GM13976 (cell line): ENCODE measurements around the gene PIK3CD.
"Not testable (repeated sequence)": the region's sequence is repeated elsewhere in the genome, so short reads cannot be mapped to it uniquely, and the experiment has no call there.

Experiments used
- DNase-seq: peaks from one replicate; pipeline ENCODE4 v3.0.0; 2012; ENCODE audit warnings: low spot score
- in situ Hi-C: fragments of 300-500 bp; cut with MboI; formaldehyde crosslinking; loops from one replicate; pipeline ENCODE4 v1.12.0; 2022; ENCODE audit warnings: low sequenced_read_pairs, mixed read lengths, inconsistent platforms; ENCODE audit not compliant: unreplicated experiment
- TF ChIP-seq, protein P1 (sequence below): IDR thresholded peaks from 2 replicates; pipeline ENCODE4 v1.5.1; 2012; ENCODE audit warnings: borderline replicate concordance, mild to moderate bottlenecking; ENCODE audit not compliant: insufficient read depth; ENCODE audit errors: extremely low read depth, missing control alignments, control extremely low read depth

The PIK3CD gene

DNA sequence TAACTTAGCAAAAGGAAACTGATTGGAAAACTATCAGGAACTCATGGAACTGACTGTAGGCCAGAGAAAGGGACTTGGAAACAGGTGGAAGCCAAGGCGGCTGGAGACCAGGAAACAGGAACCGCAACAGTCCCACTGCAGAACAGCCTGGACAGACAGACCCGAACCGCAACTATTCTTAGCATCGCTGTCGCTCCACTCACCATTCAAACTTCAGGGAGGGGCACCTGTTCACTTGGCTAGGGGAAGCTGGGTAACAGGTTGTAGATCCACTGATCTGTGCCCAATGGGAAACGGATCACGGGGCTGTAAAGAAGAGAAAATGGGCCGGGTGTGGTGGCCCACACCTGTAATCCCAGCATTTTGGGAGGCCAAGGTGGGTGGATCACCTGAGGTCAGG, 110.3 kb downstream of the PIK3CD start:
- in situ Hi-C loops = no loop called here
- DNase-seq = no peak
- TF ChIP-seq, protein P1, sequence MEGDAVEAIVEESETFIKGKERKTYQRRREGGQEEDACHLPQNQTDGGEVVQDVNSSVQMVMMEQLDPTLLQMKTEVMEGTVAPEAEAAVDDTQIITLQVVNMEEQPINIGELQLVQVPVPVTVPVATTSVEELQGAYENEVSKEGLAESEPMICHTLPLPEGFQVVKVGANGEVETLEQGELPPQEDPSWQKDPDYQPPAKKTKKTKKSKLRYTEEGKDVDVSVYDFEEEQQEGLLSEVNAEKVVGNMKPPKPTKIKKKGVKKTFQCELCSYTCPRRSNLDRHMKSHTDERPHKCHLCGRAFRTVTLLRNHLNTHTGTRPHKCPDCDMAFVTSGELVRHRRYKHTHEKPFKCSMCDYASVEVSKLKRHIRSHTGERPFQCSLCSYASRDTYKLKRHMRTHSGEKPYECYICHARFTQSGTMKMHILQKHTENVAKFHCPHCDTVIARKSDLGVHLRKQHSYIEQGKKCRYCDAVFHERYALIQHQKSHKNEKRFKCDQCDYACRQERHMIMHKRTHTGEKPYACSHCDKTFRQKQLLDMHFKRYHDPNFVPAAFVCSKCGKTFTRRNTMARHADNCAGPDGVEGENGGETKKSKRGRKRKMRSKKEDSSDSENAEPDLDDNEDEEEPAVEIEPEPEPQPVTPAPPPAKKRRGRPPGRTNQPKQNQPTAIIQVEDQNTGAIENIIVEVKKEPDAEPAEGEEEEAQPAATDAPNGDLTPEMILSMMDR = no peak

DNA sequence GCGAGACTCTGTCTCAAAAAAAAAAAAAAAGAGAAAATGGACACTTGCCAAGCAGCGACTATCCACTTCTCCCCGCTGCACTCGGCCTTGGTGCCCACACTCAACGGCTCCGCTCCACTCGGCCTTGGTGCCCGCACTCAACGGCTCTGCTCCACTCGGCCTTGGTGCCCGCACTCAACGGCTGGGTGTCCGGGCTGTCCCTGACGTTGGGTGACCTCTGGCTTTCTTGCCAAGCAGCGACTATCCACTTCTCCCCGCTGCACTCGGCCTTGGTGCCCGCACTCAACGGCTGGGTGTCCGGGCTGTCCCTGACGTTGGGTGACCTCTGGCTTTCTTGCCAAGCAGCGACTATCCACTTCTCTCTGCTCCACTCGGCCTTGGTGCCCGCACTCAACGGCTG, 110.9 kb downstream of the PIK3CD start:
- in situ Hi-C loops, DNase-seq: not testable (repeated sequence)

DNA sequence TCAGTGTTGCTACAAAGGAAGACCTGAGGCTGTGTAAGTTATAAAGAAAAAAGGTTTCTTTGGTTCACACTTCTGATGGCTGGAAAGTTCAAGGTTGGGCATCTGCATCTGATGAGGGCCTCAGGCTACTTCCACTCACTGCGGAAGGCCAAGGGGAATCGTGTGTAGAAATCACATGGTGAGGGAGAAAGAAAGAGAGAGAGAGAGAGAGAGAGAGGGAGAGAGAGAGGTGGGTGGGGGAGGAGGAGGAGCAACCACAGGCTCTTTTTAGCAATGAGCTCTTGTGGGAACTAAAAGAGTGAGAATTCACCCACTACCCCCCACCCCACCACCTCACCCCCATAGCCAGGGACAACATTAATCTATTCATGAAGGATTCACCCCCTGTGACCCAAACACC, 112.4 kb downstream of the PIK3CD start:
- no peak for DNase-seq
- TF ChIP-seq, protein P1 = no peak
- in situ Hi-C loops = no loop called here

DNA sequence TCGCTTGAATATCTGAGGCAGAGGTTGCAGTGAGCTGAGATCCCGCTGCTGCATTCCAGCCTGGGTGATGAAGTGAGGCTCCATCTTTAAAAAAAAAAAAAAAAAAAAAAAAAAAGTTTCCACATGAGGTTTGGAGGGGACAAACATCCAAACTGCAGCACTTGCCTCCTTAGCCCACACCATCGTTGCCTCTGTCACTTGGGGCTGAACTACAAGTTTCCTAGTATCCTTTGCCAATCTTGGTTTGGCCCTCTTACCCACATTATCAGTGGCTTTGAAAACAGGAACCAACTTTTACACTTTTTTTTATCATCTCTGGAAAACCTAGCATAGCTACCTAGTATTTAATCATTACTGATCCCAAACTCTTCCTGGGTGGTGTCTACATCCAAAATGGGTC, 113.0 kb downstream of the PIK3CD start:
- no peak for DNase-seq

DNA sequence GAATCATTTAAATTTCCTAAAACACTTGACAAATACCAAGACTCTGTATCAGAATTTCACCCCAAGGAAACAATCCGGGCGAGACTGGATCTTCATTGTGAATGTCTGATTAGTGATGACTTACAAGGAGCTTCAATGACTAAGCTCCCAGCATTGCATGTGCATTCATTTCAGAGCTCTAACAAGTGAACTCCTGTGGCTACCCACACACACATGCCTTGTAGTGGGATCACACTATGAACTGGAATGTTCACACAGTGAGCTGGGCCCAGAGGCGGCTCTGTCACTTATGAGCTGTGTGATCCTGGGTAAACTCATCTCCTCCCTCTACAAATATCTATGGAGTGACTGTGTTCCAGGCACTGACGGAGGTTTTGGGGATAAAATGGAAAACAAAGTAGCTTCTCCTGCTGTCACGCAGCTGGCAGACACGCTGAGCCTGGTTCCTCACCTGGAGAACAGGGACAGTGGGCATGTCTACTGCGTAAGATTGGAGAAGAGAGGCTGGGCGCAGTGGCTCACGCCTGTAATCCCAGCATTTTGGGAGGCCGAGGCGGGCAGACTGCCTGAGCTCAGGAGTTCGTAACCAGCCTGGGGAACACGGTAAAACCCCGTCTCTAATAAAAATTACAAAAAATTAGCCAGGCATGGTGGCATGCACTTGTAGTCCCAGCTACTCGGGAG, 115.4 kb downstream of the PIK3CD start:
- TF ChIP-seq, protein P1 = no peak
- DNase-seq = no peak
- in situ Hi-C loops = no loop called here

More for the DNA sequence above, 113.0 kb downstream of the PIK3CD start:
- in situ Hi-C loops = no loop called here
- TF ChIP-seq, protein P1 = no peak

DNA sequence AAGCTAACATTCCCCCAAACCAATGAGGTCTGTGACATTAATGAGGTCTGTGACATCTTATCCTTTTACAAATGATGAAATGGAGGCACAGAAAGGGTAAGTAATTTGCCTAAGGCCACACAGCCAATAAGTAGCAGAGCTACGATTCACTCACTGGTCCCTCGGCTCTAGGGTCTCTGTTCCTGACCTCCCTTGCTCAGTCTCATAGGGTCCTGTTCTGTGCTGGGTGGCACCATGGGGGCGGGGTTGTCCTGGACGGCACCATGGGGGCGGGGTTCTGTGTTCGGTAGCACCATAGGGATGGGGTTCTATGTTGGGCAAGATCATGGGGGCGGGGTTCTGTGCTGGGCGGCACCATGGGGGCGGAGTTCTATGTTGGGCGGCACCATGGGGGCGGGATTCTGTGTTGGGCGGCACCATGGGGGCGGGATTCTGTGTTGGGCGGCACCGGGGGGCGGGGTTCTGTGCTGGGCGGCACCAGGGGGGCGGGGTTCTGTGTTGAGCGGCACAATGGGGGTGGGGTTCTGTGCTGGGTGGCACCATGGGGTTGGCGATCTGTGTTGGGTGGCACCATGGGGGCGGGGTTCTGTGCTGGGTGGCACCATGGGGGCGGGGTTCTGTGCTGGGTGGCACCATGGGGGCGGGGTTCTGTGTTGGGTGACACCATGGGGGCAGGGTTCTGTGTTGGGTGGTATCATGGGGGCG, 116.6 kb downstream of the PIK3CD start:
- in situ Hi-C loops = no loop called here
- DNase-seq = no peak

DNA sequence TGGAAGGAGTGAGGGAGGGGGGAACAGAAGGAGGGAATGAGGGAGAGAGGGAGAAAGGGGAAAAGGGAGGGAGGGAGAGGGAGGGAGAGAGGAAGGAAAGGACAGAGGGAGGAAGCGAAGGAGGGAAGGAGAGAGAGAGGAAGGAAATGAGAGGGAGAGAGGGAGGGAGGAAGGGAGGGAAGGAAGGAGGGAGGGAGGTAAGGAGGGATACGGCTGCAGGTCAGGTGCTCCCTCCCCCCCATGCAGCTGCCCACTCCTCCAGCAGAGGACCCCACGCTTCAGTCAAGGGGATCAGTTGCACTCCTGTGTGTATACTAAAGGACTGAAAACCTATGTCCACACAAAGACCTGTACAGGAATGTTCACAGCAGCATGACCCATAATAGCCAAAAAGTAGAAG, 117.5 kb downstream of the PIK3CD start:
- in situ Hi-C loops = no loop called here
- no peak for DNase-seq
- TF ChIP-seq, protein P1 = no peak

More for the DNA sequence above, 116.6 kb downstream of the PIK3CD start:
- TF ChIP-seq, protein P1 = no peak
